Measurements from ENCODE around the gene STAP1. TPM values are rescaled to one million over a fixed set of nuclear protein-coding genes. Genes with fewer than 3 reads are reported as not detected.

STAP1 gene, protein sequence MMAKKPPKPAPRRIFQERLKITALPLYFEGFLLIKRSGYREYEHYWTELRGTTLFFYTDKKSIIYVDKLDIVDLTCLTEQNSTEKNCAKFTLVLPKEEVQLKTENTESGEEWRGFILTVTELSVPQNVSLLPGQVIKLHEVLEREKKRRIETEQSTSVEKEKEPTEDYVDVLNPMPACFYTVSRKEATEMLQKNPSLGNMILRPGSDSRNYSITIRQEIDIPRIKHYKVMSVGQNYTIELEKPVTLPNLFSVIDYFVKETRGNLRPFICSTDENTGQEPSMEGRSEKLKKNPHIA
- total RNA-seq: not detected in 2 replicates

DNA sequence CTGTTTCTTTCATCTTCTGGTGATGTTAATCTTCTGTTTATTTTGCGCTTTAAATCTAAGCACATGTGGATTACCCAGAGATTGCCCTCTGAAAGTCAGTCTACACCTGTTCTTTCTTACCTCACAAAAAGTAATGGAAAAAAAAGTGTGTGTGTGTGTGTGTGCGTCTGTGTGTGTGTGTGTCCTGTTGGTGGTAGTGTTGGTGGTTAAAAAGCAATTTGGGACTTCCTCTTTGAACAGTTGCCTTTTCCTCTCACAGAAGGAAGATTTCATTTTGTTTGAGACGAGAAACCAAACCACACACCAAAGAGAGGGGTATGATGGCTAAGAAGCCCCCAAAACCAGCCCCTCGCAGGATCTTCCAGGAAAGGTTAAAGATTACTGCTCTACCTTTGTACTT lies at the start of gene STAP1:
TSS of gene STAP1 (plus strand) at position 235 of the 400 bp plus-strand sequence. CDS start at position 318, 83 bp downstream.

DNA sequence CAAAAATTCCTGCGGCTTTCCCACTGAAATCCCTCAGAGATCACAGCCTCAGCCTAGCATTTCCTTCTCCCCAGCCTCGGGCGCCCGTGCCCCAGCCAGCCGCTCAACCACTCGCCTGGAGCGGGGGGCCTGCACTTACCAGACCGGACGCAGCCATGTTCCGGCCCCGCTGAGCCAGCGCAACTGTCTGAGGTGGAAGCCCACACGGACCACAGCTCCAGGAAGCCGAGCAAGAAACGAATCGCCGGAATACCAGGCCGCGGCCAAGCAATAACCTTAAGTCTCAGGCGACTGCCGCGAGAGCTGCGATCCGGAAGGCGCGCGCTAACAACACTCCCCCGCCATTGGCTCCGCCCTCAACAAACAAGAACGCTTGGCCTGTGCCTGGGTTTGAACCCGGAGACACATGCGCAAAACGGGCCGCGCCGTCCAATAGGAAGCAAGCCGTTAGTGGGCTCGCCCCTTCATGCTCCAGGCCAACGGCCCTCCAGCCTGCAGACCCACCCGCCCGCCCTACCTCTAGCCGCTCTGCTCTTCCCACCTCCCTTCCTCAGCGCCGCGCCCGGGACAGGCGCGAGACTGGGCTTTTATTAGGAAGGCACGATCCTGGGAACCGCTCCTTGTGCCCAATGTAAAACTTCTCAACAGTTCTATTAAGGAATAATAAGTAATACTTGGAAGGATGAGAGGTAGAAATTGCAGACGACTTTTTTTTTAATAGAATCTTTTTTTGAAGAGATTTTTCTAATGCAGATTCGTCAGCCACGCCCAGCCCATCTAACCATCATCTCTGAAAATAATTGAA lies 13.1 kb upstream of the STAP1 start, which contains the start of gene CENPC:
TSS of gene CENPC (minus strand) at position 305 of the 805 bp plus-strand sequence. CDS start at position 157, 148 bp downstream.

Small RNAs within 50 kb of the gene (small RNA-seq; reads per million reads assigned to genes)
- gene AC096720.1: not detected

Other genes with a start within 250 kb of the STAP1 start
- gene CENPC, start 13.2 kb upstream of the STAP1 start, total RNA-seq: 17.1 and 23.7 TPM in 2 replicates
- 152 and 265 TPM in 2 replicates for gene UBA6, start 142.4 kb downstream of the STAP1 start, total RNA-seq
- gene GNRHR, start 195.7 kb downstream of the STAP1 start, total RNA-seq: not detected in 2 replicates